ENCODE data around the gene SRR.

DNA sequence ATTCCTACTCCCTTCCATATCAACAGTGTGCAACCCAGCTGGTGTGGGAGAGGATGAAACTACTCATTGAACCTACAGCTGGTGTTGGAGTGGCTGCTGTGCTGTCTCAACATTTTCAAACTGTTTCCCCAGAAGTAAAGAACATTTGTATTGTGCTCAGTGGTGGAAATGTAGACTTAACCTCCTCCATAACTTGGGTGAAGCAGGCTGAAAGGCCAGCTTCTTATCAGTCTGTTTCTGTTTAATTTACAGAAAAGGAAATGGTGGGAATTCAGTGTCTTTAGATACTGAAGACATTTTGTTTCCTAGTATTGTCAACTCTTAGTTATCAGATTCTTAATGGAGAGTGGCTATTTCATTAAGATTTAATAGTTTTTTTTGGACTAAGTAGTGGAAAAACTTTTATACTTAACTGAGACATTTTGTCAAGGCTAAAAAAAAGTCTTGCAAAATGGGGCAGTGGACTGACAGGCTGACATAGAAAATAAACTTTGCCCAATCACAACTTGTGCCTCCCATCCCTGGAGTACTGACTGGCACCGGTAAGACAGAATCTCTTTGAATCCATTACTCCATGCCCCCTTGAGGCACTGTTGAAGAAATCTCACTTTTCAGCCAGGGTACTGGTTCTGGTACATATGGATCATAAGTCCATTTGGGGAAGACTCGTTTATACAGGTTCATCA lies 20.0 kb downstream of the SRR start:
- TF ChIP-seq, protein P1, sequence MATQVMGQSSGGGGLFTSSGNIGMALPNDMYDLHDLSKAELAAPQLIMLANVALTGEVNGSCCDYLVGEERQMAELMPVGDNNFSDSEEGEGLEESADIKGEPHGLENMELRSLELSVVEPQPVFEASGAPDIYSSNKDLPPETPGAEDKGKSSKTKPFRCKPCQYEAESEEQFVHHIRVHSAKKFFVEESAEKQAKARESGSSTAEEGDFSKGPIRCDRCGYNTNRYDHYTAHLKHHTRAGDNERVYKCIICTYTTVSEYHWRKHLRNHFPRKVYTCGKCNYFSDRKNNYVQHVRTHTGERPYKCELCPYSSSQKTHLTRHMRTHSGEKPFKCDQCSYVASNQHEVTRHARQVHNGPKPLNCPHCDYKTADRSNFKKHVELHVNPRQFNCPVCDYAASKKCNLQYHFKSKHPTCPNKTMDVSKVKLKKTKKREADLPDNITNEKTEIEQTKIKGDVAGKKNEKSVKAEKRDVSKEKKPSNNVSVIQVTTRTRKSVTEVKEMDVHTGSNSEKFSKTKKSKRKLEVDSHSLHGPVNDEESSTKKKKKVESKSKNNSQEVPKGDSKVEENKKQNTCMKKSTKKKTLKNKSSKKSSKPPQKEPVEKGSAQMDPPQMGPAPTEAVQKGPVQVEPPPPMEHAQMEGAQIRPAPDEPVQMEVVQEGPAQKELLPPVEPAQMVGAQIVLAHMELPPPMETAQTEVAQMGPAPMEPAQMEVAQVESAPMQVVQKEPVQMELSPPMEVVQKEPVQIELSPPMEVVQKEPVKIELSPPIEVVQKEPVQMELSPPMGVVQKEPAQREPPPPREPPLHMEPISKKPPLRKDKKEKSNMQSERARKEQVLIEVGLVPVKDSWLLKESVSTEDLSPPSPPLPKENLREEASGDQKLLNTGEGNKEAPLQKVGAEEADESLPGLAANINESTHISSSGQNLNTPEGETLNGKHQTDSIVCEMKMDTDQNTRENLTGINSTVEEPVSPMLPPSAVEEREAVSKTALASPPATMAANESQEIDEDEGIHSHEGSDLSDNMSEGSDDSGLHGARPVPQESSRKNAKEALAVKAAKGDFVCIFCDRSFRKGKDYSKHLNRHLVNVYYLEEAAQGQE (IDR thresholded peaks at IDR 0.05; ENCODE audit: insufficient read depth in 1 of 2, low read depth in 2 of 2, low read length in 1 of 2), result no peak
- TF ChIP-seq, protein P2, sequence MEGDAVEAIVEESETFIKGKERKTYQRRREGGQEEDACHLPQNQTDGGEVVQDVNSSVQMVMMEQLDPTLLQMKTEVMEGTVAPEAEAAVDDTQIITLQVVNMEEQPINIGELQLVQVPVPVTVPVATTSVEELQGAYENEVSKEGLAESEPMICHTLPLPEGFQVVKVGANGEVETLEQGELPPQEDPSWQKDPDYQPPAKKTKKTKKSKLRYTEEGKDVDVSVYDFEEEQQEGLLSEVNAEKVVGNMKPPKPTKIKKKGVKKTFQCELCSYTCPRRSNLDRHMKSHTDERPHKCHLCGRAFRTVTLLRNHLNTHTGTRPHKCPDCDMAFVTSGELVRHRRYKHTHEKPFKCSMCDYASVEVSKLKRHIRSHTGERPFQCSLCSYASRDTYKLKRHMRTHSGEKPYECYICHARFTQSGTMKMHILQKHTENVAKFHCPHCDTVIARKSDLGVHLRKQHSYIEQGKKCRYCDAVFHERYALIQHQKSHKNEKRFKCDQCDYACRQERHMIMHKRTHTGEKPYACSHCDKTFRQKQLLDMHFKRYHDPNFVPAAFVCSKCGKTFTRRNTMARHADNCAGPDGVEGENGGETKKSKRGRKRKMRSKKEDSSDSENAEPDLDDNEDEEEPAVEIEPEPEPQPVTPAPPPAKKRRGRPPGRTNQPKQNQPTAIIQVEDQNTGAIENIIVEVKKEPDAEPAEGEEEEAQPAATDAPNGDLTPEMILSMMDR (IDR thresholded peaks at IDR 0.05), result no peak
- TF ChIP-seq TCF7L2 (IDR thresholded peaks at IDR 0.05; ENCODE audit: low read depth, low read length), result no peak
